Hematopoietic multipotent progenitor cell treated with erythropoietin and hydrocortisone succinate and interleukin-3 and kit ligand, for 15 days (in vitro differentiated cells): Measurements from ENCODE around the gene GPX4.

ENCODE experiments used
- DNase-seq: peaks from one replicate; pipeline ENCODE4 v3.0.0-alpha.2; 2015; ENCODE audit warnings: low spot score

The GPX4 gene

DNA sequence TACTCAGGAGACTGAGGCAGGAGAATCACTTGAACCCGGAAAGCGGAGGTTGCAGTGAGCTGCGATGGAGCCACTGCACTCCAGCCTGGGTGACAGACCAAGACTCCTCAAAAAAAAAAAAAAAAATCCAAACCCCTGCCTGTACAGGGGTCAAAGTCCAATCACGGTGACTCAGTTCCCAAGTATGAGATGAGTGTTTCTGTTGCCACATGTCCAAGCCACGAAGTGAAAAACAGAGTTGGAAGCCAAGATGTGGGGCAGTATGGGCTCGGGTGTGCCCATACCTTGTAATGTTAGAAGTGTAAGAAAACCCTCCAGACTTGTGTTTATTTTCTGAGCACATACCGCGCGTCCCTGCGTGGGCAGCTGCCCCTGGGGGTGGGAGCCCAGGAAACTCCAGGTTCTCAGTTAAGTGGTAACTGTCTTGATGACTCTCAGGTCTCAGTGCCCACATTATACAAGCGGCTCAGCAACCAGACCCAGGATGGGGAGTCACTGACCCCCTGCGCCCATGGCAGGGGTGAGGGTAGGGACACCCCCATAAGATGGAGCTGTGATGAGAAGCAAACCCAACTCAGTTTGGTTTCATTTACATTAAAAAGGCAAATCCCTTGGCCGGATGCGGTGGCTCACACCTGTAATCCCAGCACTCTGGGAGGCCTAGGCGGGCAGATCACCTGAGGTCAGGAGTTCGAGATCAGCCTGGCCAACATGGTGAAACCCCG, 1.2 kb upstream of the GPX4 start:
- peak; percentile 53 for DNase-seq

- peak; percentile 52 for DNase-seq
Measured at GRCh38 chr19:1103132-1103707, 574 bp upstream of the GPX4 start.

GRCh38 chr19:1104311-1105007, 665 bp downstream of the GPX4 start:
- DNase-seq = peak; percentile 50

DNA sequence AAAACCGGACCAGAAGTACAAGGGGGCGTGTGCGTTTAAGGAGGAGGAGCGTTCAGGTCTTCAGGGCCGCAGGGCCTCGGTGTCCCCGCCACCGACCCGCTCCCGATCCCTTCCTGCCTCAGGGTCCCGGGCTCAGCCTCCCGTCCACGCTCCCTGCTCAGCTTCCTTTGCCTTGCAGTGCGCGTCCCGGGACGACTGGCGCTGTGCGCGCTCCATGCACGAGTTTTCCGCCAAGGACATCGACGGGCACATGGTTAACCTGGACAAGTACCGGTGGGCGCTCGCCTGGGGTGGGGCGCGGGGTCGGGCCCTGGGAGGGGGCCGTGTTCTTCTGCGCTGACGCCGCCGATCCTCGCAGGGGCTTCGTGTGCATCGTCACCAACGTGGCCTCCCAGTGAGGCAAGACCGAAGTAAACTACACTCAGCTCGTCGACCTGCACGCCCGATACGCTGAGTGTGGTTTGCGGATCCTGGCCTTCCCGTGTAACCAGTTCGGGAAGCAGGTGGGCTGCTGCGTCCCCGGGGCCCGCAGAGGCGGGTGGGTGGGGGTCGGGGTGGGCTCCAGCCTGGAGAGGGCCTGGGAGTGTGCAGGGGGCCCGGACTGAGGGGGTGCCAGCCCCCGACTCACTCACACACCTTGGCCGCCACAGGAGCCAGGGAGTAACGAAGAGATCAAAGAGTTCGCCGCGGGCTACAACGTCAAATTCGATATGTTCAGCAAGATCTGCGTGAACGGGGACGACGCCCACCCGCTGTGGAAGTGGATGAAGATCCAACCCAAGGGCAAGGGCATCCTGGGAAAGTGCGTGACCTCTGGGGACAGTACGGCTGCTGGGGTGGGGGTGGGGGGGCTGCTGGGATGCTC, 1.4 kb downstream of the GPX4 start:
- DNase-seq = no peak

DNA sequence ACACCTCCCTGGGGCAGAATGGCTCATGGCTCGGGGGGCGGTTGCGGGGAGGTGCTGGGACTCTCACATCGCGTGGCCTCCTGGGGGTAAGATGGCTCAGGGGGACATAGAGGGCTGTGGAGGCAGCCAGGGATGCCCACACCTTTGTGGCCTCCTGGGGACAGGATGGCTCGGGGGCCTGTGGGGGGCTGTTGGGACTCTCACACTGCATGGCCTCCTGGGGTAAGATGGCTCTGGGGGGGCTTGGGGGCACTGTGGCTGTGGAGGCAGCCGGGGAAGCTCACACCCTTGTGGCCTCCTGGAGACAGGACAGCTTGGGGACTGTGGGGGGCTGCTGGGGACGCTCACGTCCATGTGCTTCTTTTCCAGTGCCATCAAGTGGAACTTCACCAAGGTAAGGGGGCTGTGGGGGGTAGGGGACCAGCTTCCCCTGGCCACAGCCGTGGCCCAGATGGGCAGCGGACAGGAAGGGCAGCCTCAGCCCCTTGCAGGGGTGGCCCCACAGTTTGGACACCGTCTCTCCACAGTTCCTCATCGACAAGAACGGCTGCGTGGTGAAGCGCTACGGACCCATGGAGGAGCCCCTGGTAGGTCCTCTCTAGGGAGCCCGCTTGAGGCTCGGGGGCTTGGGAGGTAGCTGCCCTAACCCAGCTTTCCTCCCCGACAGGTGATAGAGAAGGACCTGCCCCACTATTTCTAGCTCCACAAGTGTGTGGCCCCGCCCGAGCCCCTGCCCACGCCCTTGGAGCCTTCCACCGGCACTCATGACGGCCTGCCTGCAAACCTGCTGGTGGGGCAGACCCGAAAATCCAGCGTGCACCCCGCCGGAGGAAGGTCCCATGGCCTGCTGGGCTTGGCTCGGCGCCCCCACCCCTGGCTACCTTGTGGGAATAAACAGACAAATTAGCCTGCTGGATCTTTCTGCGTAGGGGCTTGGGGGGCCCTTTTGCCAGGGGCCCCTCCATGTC, 2.4 kb downstream of the GPX4 start:
- no peak for DNase-seq

DNA sequence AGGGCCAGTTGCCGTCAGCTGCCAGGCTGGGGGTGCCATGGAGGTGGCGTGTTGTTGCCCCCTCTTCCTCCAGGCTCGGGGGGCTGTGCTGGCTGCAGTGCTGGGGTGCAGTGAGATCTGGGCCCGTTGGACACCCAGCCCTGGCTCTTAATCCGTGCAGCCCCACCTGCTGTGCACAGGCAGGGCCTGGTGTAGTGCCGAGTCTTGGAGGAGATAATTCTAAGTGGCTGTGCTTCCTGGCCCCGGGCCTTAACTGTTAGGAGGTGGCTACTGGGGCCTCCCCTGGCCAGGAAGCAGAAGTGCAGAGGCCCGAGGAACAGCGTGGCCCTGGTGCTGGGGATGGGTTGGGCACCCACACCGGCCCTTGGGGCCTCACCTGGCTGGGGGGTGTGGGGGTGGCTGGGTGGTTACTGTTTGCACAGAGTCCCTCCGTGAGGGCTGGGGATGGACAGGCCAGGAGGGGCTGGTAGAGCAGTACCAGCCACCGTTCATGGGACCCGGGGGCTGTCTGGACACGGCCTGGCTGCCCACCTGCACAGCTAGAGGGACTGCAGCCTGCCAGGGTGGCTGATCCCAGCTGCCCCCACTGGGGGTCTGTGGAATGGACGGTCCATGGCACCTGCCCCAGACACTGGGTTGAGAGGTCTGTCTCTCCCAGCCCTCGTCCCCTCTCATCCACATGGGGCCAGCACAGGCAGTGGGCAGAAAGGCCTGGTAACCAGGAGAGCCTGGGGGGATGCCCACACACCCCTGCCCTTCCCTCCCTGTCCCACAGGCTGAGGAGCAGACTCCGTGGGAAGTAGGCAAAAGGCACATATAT, 3.3 kb downstream of the GPX4 start:
- DNase-seq = peak; percentile 42

GRCh38 chr19:1107661-1108261, 4.0 kb downstream of the GPX4 start:
- no peak for DNase-seq

DNA sequence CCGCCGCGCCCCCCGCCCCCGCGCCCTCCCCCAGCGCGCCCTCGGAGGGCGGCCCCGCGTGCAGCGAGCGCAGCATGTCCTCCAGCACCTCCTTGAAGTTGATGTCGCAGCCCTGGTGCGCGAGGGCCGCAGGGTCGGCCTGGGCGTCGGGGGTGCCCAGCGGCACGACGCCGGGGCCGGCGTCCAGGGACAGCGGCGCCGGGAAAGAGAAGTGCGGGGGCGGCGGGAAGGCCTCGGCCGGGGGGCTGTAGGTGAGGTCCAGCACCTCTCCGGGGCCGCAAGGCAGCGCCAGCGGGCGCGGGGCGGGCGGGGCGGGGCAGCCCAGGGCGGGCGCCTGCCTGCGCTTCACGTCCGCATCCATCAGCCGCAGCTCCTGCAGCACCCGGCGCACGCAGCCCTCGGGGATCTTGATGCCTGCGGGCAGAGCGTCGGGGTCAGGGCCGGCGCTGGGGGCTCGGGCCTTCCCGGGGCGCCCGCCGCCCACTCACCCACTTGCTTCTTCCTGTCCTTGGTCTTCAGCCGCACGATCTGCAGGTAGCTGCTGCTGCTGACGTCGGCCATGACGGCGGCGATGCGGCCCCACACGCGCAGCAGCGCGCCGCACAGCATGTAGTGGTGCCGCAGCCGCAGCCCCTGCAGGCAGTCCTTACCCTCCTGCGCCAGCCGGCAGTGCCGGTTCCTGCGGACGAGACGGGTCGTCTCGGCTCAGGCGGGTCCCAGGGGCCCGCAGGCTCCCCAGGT, 4.7 kb downstream of the GPX4 start:
- DNase-seq = no peak

DNA sequence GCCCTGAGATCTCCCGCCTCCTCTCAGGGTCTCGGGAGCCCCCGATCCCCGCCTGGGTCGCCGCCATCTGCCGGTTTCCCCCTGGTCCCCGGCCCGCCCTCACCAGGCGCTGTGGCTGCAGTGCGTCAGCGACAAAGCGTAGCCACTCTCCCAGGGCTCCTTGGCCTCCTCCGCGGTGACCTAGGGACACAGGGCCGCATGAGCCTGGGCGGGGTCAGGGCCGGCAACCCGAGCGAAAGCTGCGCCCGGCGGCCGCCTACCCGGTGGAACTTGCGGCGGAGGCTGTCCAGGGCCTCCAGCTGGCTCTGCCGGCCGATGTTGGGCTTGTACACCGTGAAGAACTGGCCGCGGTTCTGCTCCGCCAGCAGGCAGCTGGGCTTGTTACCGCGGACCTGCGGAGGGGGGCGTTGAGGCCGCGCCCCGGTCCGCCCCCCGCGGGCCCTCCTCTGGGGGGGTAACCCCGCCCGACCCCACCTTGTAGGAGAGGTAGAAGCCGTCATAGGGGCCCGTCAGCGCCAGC, 5.3 kb downstream of the GPX4 start:
- no peak for DNase-seq

DNA sequence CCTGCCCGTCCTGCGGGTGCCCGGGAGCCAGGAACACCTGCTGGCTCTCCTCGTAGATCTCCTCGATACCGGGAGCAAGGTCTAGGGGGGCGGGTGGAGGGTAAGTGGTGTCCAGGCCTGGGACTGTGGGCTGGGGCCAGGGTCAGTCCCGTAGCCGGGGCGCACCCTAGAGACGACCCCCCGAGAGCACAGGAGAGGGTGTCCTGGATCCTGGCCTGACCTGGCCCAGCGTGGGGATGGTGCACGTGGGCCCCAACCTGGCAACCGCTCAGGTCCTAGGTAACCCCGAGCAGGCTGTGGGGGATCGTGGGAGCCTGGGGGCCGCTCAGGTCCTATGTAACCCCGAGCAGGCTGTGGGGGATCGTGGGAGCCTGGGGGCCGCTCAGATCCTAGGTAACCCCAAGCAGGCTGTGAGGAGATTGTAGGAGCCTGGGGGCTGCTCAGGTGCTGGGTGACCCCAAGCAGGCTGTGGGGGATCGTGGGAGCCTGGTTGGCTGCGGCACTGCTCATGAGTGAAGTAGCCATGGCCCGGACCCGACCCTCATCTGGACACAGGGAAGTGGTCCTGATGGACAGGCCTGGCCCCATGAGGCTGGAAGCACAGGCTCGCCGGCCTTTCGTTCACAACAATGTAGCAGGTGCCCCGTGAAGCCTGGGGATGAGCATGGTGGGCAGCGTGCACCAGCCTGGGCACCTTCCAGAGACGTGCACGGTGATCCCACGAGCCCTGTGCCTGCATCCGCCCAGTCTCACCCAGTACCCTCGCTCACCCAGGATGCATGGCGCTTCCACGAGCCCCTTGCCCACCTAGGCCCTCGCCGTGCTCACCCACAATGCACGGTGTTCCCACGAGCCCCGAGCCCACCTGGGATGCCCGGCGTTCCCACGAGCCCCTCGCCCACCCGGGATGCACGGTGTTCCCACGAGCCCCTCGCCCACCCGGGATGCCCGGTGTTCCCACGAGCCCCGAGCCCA, 6.2 kb downstream of the GPX4 start:
- DNase-seq = no peak

DNA sequence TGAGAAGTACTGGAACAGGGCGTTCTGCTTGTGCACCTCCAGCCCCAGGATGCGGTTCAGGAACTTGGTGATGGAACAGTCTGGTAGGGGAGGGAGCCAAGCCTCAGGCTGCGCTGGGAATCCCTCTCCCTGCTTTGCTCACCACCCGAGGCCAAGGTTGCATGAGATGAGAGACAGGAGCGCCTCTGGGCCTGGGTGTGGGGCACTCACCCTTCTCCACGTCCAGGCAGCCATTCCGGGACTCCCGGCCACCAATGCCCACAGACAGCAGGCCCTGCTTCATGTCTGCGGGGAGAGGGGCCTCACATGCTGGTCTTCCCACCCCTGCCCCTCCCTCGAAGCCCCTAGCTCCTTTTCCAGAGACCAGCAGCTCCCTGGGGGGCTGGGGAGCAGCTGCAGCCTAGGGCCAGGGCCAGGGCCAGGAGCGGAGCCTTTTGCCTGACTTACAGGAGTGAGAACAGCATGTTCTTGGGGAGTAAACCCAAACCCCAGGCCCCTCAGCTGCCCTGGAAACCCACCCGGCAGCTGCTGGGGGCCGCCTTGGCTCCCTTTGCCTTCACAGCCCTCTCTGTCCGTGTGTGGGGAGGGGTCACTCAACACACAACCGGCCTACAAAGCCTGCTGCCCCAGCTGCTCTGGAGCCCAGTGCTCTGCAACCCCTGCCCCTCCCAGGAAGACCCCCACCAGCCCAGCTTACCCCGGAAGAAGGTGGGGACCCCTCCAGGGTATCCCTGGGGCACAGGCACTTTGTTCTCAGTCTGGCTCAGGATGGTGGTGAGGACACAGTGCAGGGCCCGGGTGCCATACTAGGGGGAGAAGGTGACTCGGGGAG, 7.2 kb downstream of the GPX4 start:
- no peak for DNase-seq

DNA sequence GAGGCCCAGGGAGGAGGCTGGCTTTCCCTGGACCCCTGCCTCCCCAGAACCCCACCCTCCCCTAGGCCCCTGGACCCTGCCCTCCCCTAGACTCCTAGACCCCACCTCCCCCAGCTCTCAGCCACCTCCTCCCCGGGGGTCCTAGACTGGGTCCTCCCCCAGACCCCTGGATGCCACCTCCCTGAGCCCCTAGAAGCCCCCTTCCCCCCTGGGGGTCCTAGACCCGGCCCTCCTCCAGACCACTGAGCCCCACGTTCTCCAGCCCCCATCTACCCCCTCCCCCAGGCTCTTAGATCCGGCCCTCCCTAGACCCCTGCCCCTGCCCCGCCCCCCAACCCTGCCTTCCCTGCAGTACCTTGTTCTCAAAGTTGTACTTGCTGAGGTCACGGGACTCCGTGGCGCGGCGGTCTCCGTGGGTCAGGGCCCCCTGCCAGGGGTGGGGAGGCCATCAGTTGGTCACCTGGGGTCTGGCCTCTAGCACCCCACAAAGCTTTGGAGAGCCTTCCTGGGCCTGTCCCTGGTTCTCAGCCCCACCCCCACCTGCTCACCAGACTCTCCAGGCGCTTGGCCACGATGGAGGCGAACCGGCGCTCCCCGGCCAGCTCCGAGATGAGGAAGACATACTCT, 8.0 kb downstream of the GPX4 start:
- no peak for DNase-seq

DNA sequence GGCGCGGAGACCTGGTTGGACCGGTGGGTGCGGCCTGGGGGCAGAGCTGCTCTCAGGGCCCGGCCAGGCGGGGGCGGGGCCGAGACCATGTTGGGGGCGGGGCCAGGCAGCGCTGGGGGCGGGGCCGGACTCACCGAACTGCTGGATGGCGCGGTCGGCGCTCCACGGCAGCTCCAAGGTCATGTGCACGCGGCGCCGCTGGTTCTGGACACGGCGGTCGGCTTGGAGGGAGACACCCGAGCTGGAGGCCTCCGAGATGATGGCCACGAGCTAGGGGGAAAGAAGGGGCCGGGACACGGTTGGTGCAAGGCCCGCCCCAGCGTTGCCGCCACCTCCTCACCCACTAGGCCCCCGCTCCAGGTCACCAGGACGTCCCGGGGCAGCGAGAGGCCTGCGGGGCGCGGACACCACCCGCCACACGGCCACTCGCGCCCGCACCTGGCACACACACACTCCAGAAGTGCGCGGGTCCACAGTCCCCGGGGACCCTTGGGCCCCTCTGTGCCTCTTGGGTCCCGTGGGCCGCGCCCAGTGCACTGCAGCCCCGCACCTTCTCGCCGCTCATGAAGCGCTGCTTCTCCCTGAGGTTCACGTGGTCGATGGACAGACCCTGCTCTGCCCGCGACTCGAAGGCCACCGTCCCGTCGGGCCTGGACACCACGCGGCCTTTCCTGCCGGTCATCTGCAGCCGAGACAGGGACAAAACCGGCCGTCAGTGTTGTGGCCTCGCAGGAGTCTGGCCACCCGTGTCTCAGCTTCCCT, 8.7 kb downstream of the GPX4 start:
- no peak for DNase-seq

DNA sequence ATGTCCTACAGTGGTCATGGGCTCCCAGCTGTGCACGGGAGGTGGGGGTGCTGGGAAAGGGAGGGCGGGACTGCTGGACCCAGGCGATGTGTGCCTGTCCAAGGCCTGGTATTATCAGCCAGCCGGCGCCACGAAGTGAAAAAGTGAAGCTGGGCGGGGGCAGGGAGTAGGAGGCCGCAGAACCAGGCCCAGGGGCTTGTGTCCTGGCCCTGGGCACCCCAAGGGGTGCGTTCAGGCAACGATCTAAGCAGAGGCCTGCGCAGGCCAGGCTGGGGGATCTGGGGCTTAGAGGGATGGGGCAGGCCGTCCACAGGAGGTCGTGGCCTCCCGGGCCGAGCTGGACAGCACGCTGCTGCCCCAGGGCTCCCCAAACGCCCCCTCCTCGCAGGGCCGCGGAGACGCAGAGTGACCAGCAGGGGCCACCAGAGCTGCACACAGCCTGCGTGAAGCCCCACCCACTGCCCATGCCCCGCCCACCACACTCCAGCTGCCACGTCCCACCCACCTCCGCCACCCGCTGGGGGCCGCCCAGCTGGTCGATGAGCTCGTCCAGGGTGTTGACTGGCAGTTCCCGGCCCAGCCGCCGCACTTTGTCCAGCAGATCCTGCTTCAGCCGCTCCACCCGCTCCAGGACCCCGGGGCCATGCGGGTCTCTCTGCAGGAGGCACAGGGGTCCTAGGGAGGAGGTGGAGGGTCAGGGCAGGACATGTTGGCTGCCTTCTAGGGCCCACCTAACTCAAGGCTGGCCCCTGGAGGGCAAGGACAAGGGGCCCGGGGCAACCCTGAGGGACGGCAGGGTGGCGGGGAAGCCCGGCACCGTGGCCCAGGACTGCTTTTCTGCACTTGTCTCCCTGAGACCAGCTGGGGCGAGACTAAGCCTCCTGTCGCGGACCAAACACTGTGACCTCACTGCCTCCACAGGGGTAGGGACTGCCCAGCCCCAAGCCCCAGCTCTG, 9.5 kb downstream of the GPX4 start:
- DNase-seq = peak; percentile 91
